GM23338 (cell line): ENCODE results near the gene PLA2G10. TPM values are rescaled to one million over a fixed set of nuclear protein-coding genes. Genes with fewer than 3 reads are reported as not detected.

Experiments
- ATAC-seq: fragments of 200-7000 bp; cut with Tn5 transposase; 3 replicates; pipeline ENCODE4 v1.9.1; 2020
- DNase-seq: peaks from one replicate; pipeline ENCODE4 v3.0.0-alpha.2; 2015; ENCODE audit warnings: low spot score
- H2AFZ ChIP-seq: fragments of 200-600 bp; sonication (generic); 2 replicates; pipeline ENCODE4 v1.8.0; 2016; ENCODE audit warnings: antibody characterized with exemption, mild to moderate bottlenecking, moderate library complexity
- H3F3A ChIP-seq: fragments of 200-600 bp; sonication (generic); replicated peaks from 2 replicates; pipeline ENCODE4 v1.8.0; 2017; ENCODE audit warnings: antibody characterized with exemption, mixed run types, low read depth
- H3K27ac ChIP-seq: fragments of 200-600 bp; sonication (generic); 2 replicates; pipeline ENCODE4 v1.6.1; 2016; ENCODE audit warnings: low read depth
- H3K27me3 ChIP-seq: fragments of 200-600 bp; sonication (generic); 2 replicates; pipeline ENCODE4 v1.8.0; 2016; ENCODE audit warnings: mild to moderate bottlenecking, mixed run types, moderate library complexity; ENCODE audit not compliant: insufficient read depth
- H3K36me3 ChIP-seq: fragments of 200-600 bp; sonication (generic); 2 replicates; pipeline ENCODE4 v1.8.0; 2016; ENCODE audit warnings: mild to moderate bottlenecking; ENCODE audit not compliant: insufficient read depth
- H3K4me1 ChIP-seq: fragments of 200-600 bp; sonication (generic); 2 replicates; pipeline ENCODE4 v1.8.0; 2016; ENCODE audit warnings: mild to moderate bottlenecking, moderate library complexity; ENCODE audit not compliant: insufficient read depth
- H3K4me2 ChIP-seq: fragments of 200-600 bp; sonication (generic); 2 replicates; pipeline ENCODE4 v1.7.1; 2017; ENCODE audit warnings: mixed run types
- H3K4me3 ChIP-seq: fragments of 200-600 bp; sonication (generic); 2 replicates; pipeline ENCODE4 v1.6.1; 2016; ENCODE audit warnings: mixed run types
- H3K79me2 ChIP-seq: fragments of 200-600 bp; sonication (generic); replicated peaks from 2 replicates; pipeline ENCODE4 v1.8.0; 2017; ENCODE audit warnings: mild to moderate bottlenecking; ENCODE audit not compliant: insufficient read depth
- H3K9me2 ChIP-seq: fragments of 200-600 bp; sonication (generic); 2 replicates; pipeline ENCODE4 v1.8.0; 2017; ENCODE audit not compliant: insufficient read depth
- H4K20me1 ChIP-seq: fragments of 200-600 bp; sonication (generic); replicated peaks from 2 replicates; pipeline ENCODE4 v1.8.0; 2017; ENCODE audit warnings: mild to moderate bottlenecking; ENCODE audit not compliant: insufficient read depth
- H3K27ac Mint-ChIP-seq: 2 replicates; pipeline ENCODE4 v1.8.0; 2020; ENCODE audit warnings: inconsistent platforms, mild to moderate bottlenecking, moderate library complexity, mixed read lengths
- H3K27me3 Mint-ChIP-seq: 3 replicates; pipeline ENCODE4 v1.8.0; 2022; ENCODE audit warnings: low read depth, mild to moderate bottlenecking, moderate library complexity, mixed read lengths, inconsistent platforms; ENCODE audit not compliant: insufficient read depth, poor library complexity
- H3K36me3 Mint-ChIP-seq: 3 replicates; pipeline ENCODE4 v1.8.0; 2021; ENCODE audit warnings: low read depth, mild to moderate bottlenecking, inconsistent platforms, moderate library complexity, mixed read lengths
- H3K4me1 Mint-ChIP-seq: 3 replicates; pipeline ENCODE4 v1.8.0; 2020; ENCODE audit warnings: mild to moderate bottlenecking, inconsistent platforms, mixed read lengths
- H3K4me3 Mint-ChIP-seq: 3 replicates; pipeline ENCODE4 v1.8.0; 2021; ENCODE audit warnings: moderate library complexity, mild to moderate bottlenecking, inconsistent platforms, mixed read lengths
- H3K9me3 Mint-ChIP-seq: 3 replicates; pipeline ENCODE4 v1.8.0; 2020; ENCODE audit warnings: moderate library complexity, mild to moderate bottlenecking, inconsistent platforms, mixed read lengths
- CTCF ChIP-seq, 2 experiments: fragments of 200-600 bp in 1 of 2; sonication (generic) in 1 of 2; conservative IDR thresholded peaks; 2 replicates each; pipeline versions ENCODE4 v1.5.1 to v1.6.1; 2016 to 2017; ENCODE audit warnings: antibody characterized with exemption in 2 of 2, low read depth in 2 of 2, mild to moderate bottlenecking in 2 of 2, moderate library complexity in 1 of 2
- EZH2 ChIP-seq: fragments of 200-600 bp; sonication (generic); IDR thresholded peaks from one replicate; pipeline ENCODE4 v1.8.0; 2017; ENCODE audit warnings: antibody characterized with exemption, mild to moderate bottlenecking, low read depth; ENCODE audit not compliant: unreplicated experiment
- EZH2phosphoT487 ChIP-seq: fragments of 200-600 bp; sonication (generic); IDR thresholded peaks from one replicate; pipeline ENCODE4 v1.8.1; 2018; ENCODE audit warnings: antibody characterized with exemption; ENCODE audit not compliant: unreplicated experiment
- POLR2AphosphoS5 ChIP-seq: IDR thresholded peaks from 2 replicates; pipeline ENCODE4 v1.6.1; 2016; ENCODE audit warnings: antibody characterized with exemption, low read depth
- REST ChIP-seq: IDR thresholded peaks from one replicate; pipeline ENCODE4 v1.6.1; 2018; ENCODE audit warnings: antibody characterized with exemption; ENCODE audit not compliant: unreplicated experiment
- STAT1 ChIP-seq: IDR thresholded peaks from one replicate; pipeline ENCODE4 v1.6.1; 2016; ENCODE audit warnings: antibody characterized with exemption; ENCODE audit not compliant: unreplicated experiment
- ZNF331 ChIP-seq: fragments of 250-450 bp; sonication (Bioruptor Pico); IDR thresholded peaks from 2 replicates; pipeline ENCODE4 v1.5.0; 2020; ENCODE audit warnings: low read depth, mild to moderate bottlenecking, moderate library complexity
- polyA plus RNA-seq: library from polyadenylated mRNA; unstranded; fragments of >200 nt; fragmentation: Nextera tagmentation; extraction: Ambion mirVana; gene quantifications from 2 replicates; pipeline ENCODE4 v1.2.1, GENCODE V29; 2016
- total RNA-seq: library from RNA; depleted of rRNA; stranded (reverse); fragments of >200 nt; shearing (Covaris generic); gene quantifications from 2 replicates; pipeline ENCODE4 v1.2.3, GENCODE V29; 2014

Gene PLA2G10
- total and polyA plus RNA-seq, 2 experiments from 2014 or later: 0.94 to 1.2 TPM

- no peak overlapping the region for H3K27ac Mint-ChIP-seq
- no peaks in the 10 kb centered on the region for H3K9me2 ChIP-seq
These were observed 44.3 kb downstream of the PLA2G10 start for GRCh38 chr16:14649816-14650215.

GRCh38 chr16:14641926-14642325 is 52.2 kb downstream of the PLA2G10 start:
- peak; percentile 73 for ATAC-seq
- DNase-seq: peak; percentile 47
- H3K27ac Mint-ChIP-seq: peak overlapping the region; percentile 87

More at GRCh38 chr16:14649816-14650215, 44.3 kb downstream of the PLA2G10 start:
- 0 out of 2 replicates have a peak, but pooled peaks cover 3% of the 10 kb centered on the region for H3F3A ChIP-seq
- no peak overlapping the region for H3K27ac ChIP-seq
- H3K36me3 ChIP-seq: peaks cover 67% of the 10 kb centered on the region
- peaks cover 69% of the 10 kb centered on the region for H3K36me3 Mint-ChIP-seq
- H3K4me1 ChIP-seq: no peaks in the 10 kb centered on the region
- no peak overlapping the region for H3K4me3 ChIP-seq
- H3K4me3 Mint-ChIP-seq: no peak overlapping the region
- H3K9me3 Mint-ChIP-seq: no peaks in the 10 kb centered on the region
- no peak for ATAC-seq
- H3K27me3 Mint-ChIP-seq: no peaks in the 10 kb centered on the region
- H3K4me1 Mint-ChIP-seq: no peaks in the 10 kb centered on the region
- peaks cover 27% of the 10 kb centered on the region for H3K79me2 ChIP-seq
- DNase-seq: no peak
- peaks cover 18% of the 10 kb centered on the region for H4K20me1 ChIP-seq
- no peak overlapping the region for H3K4me2 ChIP-seq
- no peak overlapping the region for H2AFZ ChIP-seq
- TF ChIP-seq EZH2phosphoT487 (no peak), POLR2AphosphoS5 (no peak), STAT1 (no peak), ZNF331 (CRISPR knock-in tag) (no peak), EZH2 (no peak), REST (no peak)
- no peaks in the 10 kb centered on the region for H3K27me3 ChIP-seq

More at GRCh38 chr16:14641926-14642325, 52.2 kb downstream of the PLA2G10 start:
- Mint-ChIP-seq H3K4me3 (no peak overlapping the region), H3K4me1 (peaks cover 31% of the 10 kb centered on the region), H3K36me3 (peaks cover 70% of the 10 kb centered on the region), H3K9me3 (no peaks in the 10 kb centered on the region), H3K27me3 (no peaks in the 10 kb centered on the region)
- Histone ChIP-seq H3K4me2 (peak overlapping the region; percentile 15; the same call in 1 of the 2 replicates), H3F3A (0 out of 2 replicates have a peak, but pooled peaks cover 4% of the 10 kb centered on the region), H3K4me1 (peaks cover 28% of the 10 kb centered on the region), H3K27me3 (no peaks in the 10 kb centered on the region), H4K20me1 (peaks cover 21% of the 10 kb centered on the region), H3K27ac (peak overlapping the region; percentile 42; the same call in 1 of the 2 replicates), H3K36me3 (peaks cover 30% of the 10 kb centered on the region), H3K79me2 (peaks cover 90% of the 10 kb centered on the region), H3K9me2 (no peaks in the 10 kb centered on the region), H3K4me3 (no peak overlapping the region), H2AFZ (no peak overlapping the region)
- TF ChIP-seq REST: no peak
- TF ChIP-seq CTCF (conservative IDR thresholded peaks at IDR 0.05; ENCODE audit: low read depth in 2 of 2): 0 out of 4 replicates have a peak, but pooled peaks of 1 of the 2 experiments have one; percentile 17
